Uterus (tissue), 4 donors: Measurements from ENCODE around the gene COQ5. TPM values are rescaled to one million over a fixed set of nuclear protein-coding genes. Genes with fewer than 3 reads are reported as not detected.

Source experiments
- DNase-seq, 2 donors: peaks; one replicate each; pipeline ENCODE4 v3.0.0-alpha.2; 2019 to 2020
- H3K27ac ChIP-seq, 2 donors: fragments of 200-600 bp; sonication (generic); 1 replicate in 1 of 2; 2 replicates in 1 of 2; pipeline ENCODE4 v1.5.1; 2016 to 2018
- H3K27me3 ChIP-seq, 2 donors: fragments of 200-600 bp; sonication (generic); one replicate each; pipeline ENCODE4 v1.5.1; 2018 to 2019; ENCODE audit warnings: control low read depth in 1 of 2
- H3K36me3 ChIP-seq, 2 donors: fragments of 200-600 bp; sonication (generic); one replicate each; pipeline ENCODE4 v1.5.1; 2019; ENCODE audit warnings: control low read depth in 1 of 2
- H3K4me1 ChIP-seq, 2 donors: fragments of 200-600 bp; sonication (generic); one replicate each; pipeline ENCODE4 v1.5.1; 2018 to 2019; ENCODE audit warnings: control low read depth in 1 of 2
- H3K4me3 ChIP-seq, 2 donors: fragments of 200-600 bp; sonication (generic); 1 replicate in 1 of 2; 2 replicates in 1 of 2; pipeline ENCODE4 v1.5.1; 2018 to 2019; ENCODE audit warnings: mild to moderate bottlenecking in 1 of 2
- H3K9me3 ChIP-seq, 2 donors: fragments of 200-600 bp; sonication (generic); one replicate each; pipeline ENCODE4 v1.5.1; 2019; ENCODE audit warnings: control low read depth in 1 of 2
- POLR2A ChIP-seq, 2 donors: fragments of 450-650 bp; IDR thresholded peaks; one replicate each; pipeline ENCODE4 v1.6.1; 2016; ENCODE audit warnings: antibody characterized with exemption in 2 of 2, mild to moderate bottlenecking in 1 of 2, moderate library complexity in 1 of 2
- intact Hi-C: fragments of 100-400 bp; cut with DNase I; formaldehyde crosslinking; loops from one replicate; pipeline ENCODE4 v1.15.1; 2023; ENCODE audit warnings: low total_unique reads
- total RNA-seq, 4 donors: library from RNA; depleted of rRNA in 3 of 4; stranded (reverse); fragments of >200 nt in 3 of 4; gene quantifications; one replicate each; pipeline versions ENCODE4 v1.1.0 to v1.2.4, GENCODE V29; 2014 to 2023
- TF ChIP-seq, protein P1 (sequence below), 4 experiments: fragments of 200-600 bp in 2 of 4; fragments of 450-650 bp in 2 of 4; sonication (generic) in 2 of 4; IDR thresholded peaks; one replicate each; pipeline ENCODE4 v1.5.1; 2016 to 2019; ENCODE audit warnings: antibody characterized with exemption in 4 of 4, mild to moderate bottlenecking in 2 of 4, moderate library complexity in 1 of 4
- donor health status: DM: yes; HTN: yes; CAD: no.

The COQ5 gene
- total RNA-seq, 4 donors from 2014 or later: 18.5 to 117 (median 25.9) TPM

GRCh38 chr12:120496413-120497340 is 32.3 kb downstream of the COQ5 start:
- H3K4me1 ChIP-seq: peaks cover 0 to 8% of the 10 kb centered on the region in 2 donors
- H3K9me3 ChIP-seq: no peaks in the 10 kb centered on the region
- TF ChIP-seq POLR2A (IDR thresholded peaks at IDR 0.05): no peak
- TF ChIP-seq, protein P1, sequence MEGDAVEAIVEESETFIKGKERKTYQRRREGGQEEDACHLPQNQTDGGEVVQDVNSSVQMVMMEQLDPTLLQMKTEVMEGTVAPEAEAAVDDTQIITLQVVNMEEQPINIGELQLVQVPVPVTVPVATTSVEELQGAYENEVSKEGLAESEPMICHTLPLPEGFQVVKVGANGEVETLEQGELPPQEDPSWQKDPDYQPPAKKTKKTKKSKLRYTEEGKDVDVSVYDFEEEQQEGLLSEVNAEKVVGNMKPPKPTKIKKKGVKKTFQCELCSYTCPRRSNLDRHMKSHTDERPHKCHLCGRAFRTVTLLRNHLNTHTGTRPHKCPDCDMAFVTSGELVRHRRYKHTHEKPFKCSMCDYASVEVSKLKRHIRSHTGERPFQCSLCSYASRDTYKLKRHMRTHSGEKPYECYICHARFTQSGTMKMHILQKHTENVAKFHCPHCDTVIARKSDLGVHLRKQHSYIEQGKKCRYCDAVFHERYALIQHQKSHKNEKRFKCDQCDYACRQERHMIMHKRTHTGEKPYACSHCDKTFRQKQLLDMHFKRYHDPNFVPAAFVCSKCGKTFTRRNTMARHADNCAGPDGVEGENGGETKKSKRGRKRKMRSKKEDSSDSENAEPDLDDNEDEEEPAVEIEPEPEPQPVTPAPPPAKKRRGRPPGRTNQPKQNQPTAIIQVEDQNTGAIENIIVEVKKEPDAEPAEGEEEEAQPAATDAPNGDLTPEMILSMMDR (IDR thresholded peaks at IDR 0.05): peak in 1 of 4 experiments; percentile 21
- intact Hi-C loops: no loop called here
- H3K27me3 ChIP-seq: no peaks in the 10 kb centered on the region
- H3K4me3 ChIP-seq: peak overlapping the region; percentile 73 to 92
- no peaks in the 10 kb centered on the region for H3K36me3 ChIP-seq
- peak; percentile 70 for DNase-seq
- peak overlapping the region; percentile 83 to 92 for H3K27ac ChIP-seq

GRCh38 chr12:120495731-120496412 is 33.1 kb downstream of the COQ5 start, which contains the start of gene DYNLL1:
DYNLL1 (plus strand) TSS chr12:120496113; CDS start chr12:120496422, 309 bp downstream.
- Histone ChIP-seq H3K27ac (peak within 1 kb of the TSS; percentile 83 to 92), H3K36me3 (no peaks in the 10 kb centered on the region), H3K4me3 (peak within 1 kb of the TSS; percentile 73 to 92), H3K4me1 (peaks cover 0 to 8% of the 10 kb centered on the region in 2 donors), H3K27me3 (no peaks in the 10 kb centered on the region), H3K9me3 (no peaks in the 10 kb centered on the region)
- DNase-seq: peak; percentile 96 to 97
- TF ChIP-seq, protein P1 (IDR thresholded peaks at IDR 0.05): peak in 2 of 4 experiments; percentile 38 to 43
- TF ChIP-seq POLR2A (IDR thresholded peaks at IDR 0.05): peak; percentile 75 to 86
- intact Hi-C loops: no loop called here

GRCh38 chr12:120495186-120495730 is 33.7 kb downstream of the COQ5 start:
- peak in 1 of 2 donors; percentile 20 for DNase-seq
- H3K27me3 ChIP-seq: no peaks in the 10 kb centered on the region
- peak overlapping the region; percentile 73 to 92 for H3K4me3 ChIP-seq
- H3K36me3 ChIP-seq: no peaks in the 10 kb centered on the region
- TF ChIP-seq POLR2A (IDR thresholded peaks at IDR 0.05): no peak
- TF ChIP-seq, protein P1 (IDR thresholded peaks at IDR 0.05): no peak
- peaks cover 0 to 8% of the 10 kb centered on the region in 2 donors for H3K4me1 ChIP-seq
- intact Hi-C loops: no loop called here
- H3K9me3 ChIP-seq: no peaks in the 10 kb centered on the region
- H3K27ac ChIP-seq: peak overlapping the region; percentile 83 to 92

DNA sequence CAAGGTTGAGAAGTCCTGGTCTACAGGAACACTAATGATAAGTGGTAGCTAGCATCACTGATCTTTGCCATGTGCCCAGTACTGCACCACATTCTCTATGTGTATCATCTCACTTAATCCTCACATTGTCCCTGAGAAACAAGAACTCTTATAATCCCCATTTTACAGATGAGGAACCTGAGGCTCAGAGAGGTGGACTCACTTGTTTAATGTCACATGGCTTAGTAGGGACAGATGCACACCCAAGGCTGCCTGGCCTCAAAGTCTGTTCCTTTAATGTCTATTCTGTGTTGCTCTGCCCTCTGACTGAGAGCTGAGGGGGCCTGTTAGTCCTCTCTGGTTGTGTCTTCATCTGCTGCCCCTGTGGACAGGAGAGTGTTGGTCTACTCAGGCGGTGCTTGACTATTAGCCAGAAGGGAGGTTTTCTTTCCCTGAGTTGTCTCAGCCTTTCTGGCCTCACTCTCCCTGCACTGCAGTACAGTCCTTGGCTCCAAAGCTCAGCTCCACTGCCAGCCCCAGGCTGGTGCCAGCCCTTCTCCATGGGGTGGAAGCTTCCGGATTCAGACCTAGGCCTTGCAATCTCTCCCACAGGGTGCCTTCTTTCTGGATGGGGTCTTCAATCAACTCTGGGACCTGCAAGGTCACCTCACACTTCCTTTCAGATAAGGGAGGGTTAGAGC is 38.0 kb downstream of the COQ5 start:
- peak in 1 of 2 donors; percentile 33 for DNase-seq
- H3K27me3 ChIP-seq: no peaks in the 10 kb centered on the region
- no peaks in the 10 kb centered on the region for H3K36me3 ChIP-seq
- TF ChIP-seq POLR2A (IDR thresholded peaks at IDR 0.05): no peak
- TF ChIP-seq, protein P1 (IDR thresholded peaks at IDR 0.05): no peak
- no peak overlapping the region for H3K4me3 ChIP-seq
- H3K27ac ChIP-seq: peak overlapping the region in 1 of 2 donors; percentile 42
- H3K9me3 ChIP-seq: no peaks in the 10 kb centered on the region
- intact Hi-C loops: no loop called here
- H3K4me1 ChIP-seq: peaks cover 0 to 4% of the 10 kb centered on the region in 2 donors
